Thoracic aorta (tissue), 2 donors: ENCODE data around the gene TRIM7. TPM values are rescaled to one million over a fixed set of nuclear protein-coding genes. Genes with fewer than 3 reads are reported as not detected.
"Not testable (repeated sequence)": the region's sequence is repeated elsewhere in the genome, so short reads cannot be mapped to it uniquely, and the experiment has no call there.

Experiments
- ATAC-seq: fragments of 150-250 bp; one replicate; pipeline ENCODE4 v1.8.0; 2017; ENCODE audit warnings: low read depth; ENCODE audit not compliant: insufficient number of reproducible peaks, low FRiP score
- DNase-seq: peaks from one replicate; pipeline ENCODE4 v3.0.0-alpha.2; 2020; ENCODE audit warnings: low spot score
- H3K27ac ChIP-seq, 2 donors: fragments of 200-600 bp; sonication (generic); 1 replicate in 1 of 2; 2 replicates in 1 of 2; pipeline ENCODE4 v1.5.1; 2016; ENCODE audit warnings: mild to moderate bottlenecking in 2 of 2, moderate library complexity in 2 of 2
- H3K27me3 ChIP-seq: fragments of 200-600 bp; sonication (generic); replicated peaks from 2 replicates; pipeline ENCODE4 v1.6.0; 2016; ENCODE audit warnings: mild to moderate bottlenecking; ENCODE audit not compliant: insufficient read depth
- H3K36me3 ChIP-seq: fragments of 200-600 bp; sonication (generic); one replicate; pipeline ENCODE4 v1.5.1; 2016
- H3K4me1 ChIP-seq, 2 donors: fragments of 200-600 bp; sonication (generic); 1 replicate in 1 of 2; 2 replicates in 1 of 2; pipeline versions ENCODE4 v1.5.1 to v1.6.0; 2016; ENCODE audit warnings: low read depth in 2 of 2, mild to moderate bottlenecking in 1 of 2; ENCODE audit not compliant: control insufficient read depth in 1 of 2
- H3K4me3 ChIP-seq: fragments of 200-600 bp; sonication (generic); 2 replicates; pipeline ENCODE4 v1.5.1; 2016; ENCODE audit warnings: mild to moderate bottlenecking
- H3K9me3 ChIP-seq: fragments of 200-600 bp; sonication (generic); 2 replicates; pipeline ENCODE4 v1.5.1; 2016
- total RNA-seq, 2 donors: library from RNA; depleted of rRNA; stranded (reverse); fragments of >200 nt; gene quantifications; one replicate each; pipeline versions ENCODE4 v1.1.0 to v1.2.3, GENCODE V29; 2016
- TF ChIP-seq, protein P1 (sequence below): fragments of 200-600 bp; sonication (generic); IDR thresholded peaks from one replicate; pipeline ENCODE4 v1.5.1; 2019; ENCODE audit warnings: antibody characterized with exemption

Gene TRIM7
- total RNA-seq, 2 donors from 2014 or later = 11.4 to 14.7 TPM

DNA sequence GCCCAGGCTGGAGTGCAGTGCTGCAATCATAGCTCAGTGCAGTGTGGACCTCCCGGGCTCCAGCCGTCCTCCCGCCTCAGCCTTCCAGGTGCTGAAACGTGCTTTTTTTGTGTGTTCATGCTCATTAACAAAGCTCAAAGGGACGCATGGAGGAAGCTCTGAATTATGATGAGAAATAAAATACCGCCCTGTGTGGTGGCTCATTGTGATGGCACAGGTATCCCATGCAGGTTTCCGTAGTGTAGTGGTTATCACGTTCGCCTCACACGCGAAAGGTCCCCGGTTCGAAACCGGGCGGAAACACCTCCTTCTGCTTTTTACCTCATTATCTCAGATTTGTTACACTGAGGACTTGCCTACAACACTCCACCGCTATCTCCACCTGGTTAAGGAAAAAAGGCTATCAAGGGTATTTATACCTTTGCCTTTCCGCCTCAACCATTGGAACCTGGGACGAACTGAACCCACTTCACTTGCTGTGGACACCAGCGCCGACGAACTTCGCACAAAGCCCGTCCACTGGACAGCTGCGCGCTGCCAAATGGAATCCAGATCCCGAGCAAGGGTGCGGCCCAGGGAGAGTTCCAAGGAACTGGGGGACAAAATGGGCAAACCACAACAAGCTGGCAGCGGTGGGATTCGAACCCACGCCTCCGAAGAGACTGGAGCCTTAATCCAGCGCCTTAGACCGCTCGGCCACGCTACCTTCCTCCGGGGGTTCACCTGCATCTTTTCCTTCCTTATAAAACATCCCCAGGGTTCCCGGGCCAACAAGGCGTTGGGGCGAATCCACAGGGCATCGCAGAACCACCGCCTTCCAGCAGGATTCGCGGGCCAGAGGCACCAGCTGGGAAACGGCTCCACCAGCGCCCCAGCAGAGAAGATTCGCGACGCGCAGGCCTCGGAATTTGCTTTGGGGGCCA, 31.3 kb downstream of the TRIM7 start:
- TF ChIP-seq, protein P1, sequence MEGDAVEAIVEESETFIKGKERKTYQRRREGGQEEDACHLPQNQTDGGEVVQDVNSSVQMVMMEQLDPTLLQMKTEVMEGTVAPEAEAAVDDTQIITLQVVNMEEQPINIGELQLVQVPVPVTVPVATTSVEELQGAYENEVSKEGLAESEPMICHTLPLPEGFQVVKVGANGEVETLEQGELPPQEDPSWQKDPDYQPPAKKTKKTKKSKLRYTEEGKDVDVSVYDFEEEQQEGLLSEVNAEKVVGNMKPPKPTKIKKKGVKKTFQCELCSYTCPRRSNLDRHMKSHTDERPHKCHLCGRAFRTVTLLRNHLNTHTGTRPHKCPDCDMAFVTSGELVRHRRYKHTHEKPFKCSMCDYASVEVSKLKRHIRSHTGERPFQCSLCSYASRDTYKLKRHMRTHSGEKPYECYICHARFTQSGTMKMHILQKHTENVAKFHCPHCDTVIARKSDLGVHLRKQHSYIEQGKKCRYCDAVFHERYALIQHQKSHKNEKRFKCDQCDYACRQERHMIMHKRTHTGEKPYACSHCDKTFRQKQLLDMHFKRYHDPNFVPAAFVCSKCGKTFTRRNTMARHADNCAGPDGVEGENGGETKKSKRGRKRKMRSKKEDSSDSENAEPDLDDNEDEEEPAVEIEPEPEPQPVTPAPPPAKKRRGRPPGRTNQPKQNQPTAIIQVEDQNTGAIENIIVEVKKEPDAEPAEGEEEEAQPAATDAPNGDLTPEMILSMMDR = no peak
- peaks cover 0 to 12% of the 10 kb centered on the region in 2 donors for H3K4me1 ChIP-seq
- no peak overlapping the region for H3K27ac ChIP-seq
- H3K36me3 ChIP-seq = no peaks in the 10 kb centered on the region
- peaks cover 22% of the 10 kb centered on the region for H3K27me3 ChIP-seq
- peak overlapping the region; percentile 23 for H3K4me3 ChIP-seq
- H3K9me3 ChIP-seq = no peaks in the 10 kb centered on the region
- ATAC-seq (no peak), DNase-seq (no peak)

DNA sequence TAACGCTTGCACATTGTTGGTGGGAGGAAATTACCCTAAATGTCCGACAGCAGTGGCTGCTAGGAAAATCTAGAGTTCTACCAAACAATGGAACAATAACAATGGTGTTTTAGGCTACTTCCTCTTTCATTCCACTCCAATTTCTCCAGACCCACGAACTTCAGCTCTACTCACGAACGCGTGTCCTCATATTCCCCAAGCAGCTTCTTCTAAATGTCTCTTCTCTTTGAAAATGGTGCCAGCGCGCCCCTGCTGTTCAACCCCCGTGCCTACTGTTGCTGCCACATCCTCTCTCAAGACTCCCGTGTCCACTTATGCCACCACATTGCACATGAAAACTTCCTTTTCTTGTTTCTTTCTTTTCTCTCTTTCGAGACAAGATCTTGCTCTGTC, 32.0 kb downstream of the TRIM7 start:
- H3K27ac ChIP-seq = no peak overlapping the region
- H3K36me3 ChIP-seq = no peaks in the 10 kb centered on the region
- H3K9me3 ChIP-seq = no peaks in the 10 kb centered on the region
- TF ChIP-seq, protein P1 = peak; percentile 19
- peaks cover 26% of the 10 kb centered on the region for H3K27me3 ChIP-seq
- no peak for ATAC-seq
- H3K4me3 ChIP-seq = peak overlapping the region; percentile 23
- no peak for DNase-seq
- H3K4me1 ChIP-seq = peaks cover 0 to 12% of the 10 kb centered on the region in 2 donors

DNA sequence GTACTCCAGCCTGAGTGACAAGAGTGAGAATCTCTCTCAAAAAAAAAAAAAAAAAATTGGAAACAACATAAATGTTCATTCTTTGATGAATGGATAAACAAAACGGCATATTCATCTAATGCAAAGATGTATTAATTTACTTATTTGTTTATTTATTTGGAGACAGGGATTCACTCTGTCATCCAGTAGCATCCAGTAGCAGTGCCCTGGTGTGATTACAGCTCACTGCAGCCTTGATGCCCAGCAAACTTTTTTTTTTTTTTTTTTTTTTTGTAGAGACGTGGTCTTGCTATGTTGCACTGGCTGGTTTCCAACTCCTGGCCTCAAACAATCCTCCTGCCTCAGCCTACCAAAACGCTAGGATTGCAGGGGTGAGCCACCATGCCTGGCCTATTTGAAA, 33.2 kb downstream of the TRIM7 start:
- no peak for DNase-seq
- TF ChIP-seq, protein P1 = no peak
- peaks cover 26% of the 10 kb centered on the region for H3K27me3 ChIP-seq

DNA sequence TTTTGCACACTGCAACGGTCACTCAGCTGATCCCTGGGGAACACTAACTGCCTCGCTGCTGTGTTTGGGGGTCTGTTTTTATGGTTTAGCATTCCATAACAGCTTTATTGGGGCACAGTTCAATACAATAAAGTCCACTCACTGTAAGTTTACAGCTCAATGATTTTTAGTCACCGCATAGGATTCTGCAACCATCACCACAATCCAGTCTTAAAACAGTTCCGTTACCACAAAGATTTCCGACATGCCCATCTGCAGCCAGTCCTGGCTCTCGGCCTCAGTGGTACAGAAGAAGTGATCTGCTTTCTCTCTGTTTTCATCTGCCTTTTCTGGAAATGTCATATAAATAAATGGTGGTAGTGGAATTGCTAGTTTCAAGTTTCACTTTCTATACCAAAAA, 34.0 kb downstream of the TRIM7 start:
- Histone ChIP-seq H3K36me3 (no peaks in the 10 kb centered on the region), H3K4me3 (no peak overlapping the region), H3K9me3 (no peaks in the 10 kb centered on the region), H3K27ac (no peak overlapping the region), H3K27me3 (peaks cover 26% of the 10 kb centered on the region), H3K4me1 (peaks cover 0 to 12% of the 10 kb centered on the region in 2 donors)
- DNase-seq (no peak), ATAC-seq (no peak)
- TF ChIP-seq, protein P1 = no peak

More for the DNA sequence above, 33.2 kb downstream of the TRIM7 start:
- Histone ChIP-seq H3K9me3 (no peaks in the 10 kb centered on the region), H3K4me3 (no peak overlapping the region), H3K27ac (no peak overlapping the region), H3K36me3 (no peaks in the 10 kb centered on the region), H3K4me1 (peaks cover 0 to 12% of the 10 kb centered on the region in 2 donors)
- no peak for ATAC-seq

DNA sequence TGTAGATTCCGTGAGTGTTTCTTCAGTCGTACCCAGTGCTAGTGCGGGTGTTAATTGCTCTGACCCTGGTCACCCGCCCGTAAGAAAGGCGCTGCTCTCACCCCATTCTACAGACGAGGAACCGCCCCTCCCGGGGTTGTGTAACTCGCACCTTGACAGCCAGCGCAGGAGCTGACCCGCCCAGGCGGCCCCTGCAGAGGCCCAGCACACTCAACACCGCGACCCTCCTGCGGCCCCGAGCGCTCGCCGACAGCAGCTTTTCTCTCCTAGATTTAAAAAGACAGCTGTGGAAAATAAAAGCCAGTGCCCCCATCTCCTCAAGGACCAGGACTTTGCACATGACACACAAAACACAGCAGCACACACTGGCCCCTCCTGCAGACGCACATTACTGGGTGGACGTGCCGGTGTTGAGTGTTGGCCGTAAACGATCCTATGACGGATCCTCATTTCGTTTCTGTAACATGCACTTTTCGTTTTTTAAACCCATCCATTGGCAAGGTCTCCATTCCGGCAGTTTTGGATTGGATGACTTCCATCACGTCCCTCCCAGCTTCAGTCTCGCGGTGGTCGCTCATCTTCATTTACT, 34.7 kb downstream of the TRIM7 start:
- Histone ChIP-seq H3K27me3 (peaks cover 26% of the 10 kb centered on the region), H3K4me3 (no peak overlapping the region), H3K36me3 (no peaks in the 10 kb centered on the region), H3K9me3 (no peaks in the 10 kb centered on the region), H3K4me1 (peaks cover 0 to 12% of the 10 kb centered on the region in 2 donors), H3K27ac (no peak overlapping the region)
- ATAC-seq (no peak), DNase-seq (no peak)
- TF ChIP-seq, protein P1 = no peak

DNA sequence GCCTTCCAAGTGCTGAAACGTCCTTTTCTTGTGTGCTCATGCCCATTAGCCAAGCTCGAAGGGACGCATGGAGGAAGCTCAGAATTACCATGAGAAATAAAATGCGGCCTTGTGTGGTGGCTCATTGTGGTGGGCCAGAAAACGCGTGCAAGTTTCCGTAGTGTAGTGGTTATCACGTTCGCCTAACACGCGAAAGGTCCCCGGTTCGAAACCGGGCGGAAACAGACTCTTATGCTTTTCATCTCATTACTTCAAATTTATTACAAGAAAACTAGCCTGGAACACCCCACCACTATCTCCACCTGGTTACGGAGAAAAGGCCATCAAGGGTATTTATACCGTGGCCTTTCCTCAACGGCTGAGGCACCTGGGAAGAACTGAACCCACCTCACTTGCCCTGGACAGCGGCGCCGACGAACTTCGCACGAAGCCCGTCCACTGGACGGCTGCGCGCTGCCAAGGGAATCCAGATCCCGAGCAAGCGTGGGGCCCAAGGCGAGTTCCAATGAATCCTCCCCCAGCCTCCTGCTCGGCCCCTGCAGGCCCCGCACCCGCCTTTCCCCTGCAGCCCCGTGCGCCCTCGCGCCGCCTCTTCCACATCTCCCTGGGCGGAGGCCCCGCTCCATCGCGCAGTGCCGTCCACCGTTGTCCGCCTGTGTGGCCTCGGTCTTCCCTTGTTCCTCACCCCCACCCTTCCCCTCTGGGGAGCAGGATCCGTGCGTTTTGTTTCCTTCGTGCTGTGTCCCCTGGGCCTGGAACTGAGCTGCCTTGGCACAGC, 35.3 kb downstream of the TRIM7 start:
- H3K4me3 ChIP-seq, H3K27ac ChIP-seq, H3K36me3 ChIP-seq, H3K9me3 ChIP-seq, ATAC-seq, DNase-seq: not testable (repeated sequence)
- H3K27me3 ChIP-seq = peaks cover 26% of the 10 kb centered on the region
- peaks cover 0 to 12% of the 10 kb centered on the region in 2 donors for H3K4me1 ChIP-seq
